HK-2 (cell line): ENCODE data around the gene ABHD8.

Experiments used
- DNase-seq: peaks from one replicate; pipeline ENCODE4 v3.0.0-alpha.2; 2018; ENCODE audit not compliant: unreplicated experiment

ABHD8 gene

DNA sequence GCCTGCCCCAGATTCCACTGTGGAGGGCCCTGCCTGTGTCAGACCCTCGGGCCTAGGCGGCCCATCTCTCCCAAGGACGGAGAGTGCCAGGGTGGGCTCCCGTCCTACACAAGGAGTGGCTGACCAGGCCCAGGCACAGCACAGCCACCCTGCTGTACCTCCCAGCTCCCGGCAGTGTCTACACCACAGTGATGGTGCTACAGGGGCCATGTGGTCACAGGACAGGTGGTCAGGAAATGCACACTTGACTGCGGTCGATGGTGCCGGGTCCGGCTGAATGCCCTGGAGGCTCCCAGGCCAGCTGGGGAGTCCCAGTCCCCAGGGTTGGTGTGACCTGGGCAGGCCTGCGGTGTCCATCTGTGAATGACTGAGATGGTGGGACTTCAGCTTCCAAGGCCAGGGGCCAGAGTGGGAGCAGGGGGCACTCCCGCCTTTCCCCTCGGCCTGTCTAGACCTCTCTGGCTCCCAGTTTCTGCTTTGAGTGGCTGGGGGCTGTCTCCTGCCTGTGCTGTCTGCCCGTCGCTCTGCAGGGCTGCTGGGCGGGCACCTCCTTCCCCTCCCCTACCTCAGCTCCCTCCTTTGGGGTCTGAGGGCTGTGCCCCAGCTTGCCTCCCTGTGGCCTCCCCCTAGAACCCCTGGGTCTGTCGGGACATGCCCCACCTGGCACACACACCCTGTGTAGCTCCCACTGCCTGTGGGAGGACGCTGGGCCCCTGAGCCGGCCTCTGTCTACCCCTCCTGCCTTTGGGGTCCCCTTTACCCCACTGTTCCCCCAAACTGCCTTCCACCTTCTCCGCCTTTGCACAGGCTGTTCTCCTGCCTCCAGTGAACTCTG lies 18.6 kb upstream of the ABHD8 start:
- DNase-seq: no peak

DNA sequence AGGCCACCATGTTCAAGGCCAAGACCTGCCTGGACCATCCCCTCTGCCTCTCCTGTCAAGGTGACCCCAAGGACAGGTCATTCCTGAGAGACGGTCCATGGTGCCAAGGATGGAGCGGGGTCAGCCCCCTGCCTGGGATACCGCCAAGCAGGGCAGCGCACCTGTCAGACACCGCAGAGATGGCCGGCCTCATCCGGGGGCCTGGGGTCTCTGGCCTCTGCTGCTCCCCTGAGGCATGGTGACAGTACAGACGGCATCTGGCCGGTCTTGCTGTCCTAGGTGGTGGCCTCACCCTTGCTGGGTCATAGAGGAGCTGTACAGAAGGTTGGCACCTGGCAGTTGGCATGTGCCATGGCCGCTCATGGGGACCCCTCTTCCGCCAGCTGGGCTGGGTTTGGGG lies 17.2 kb upstream of the ABHD8 start:
- DNase-seq: no peak

DNA sequence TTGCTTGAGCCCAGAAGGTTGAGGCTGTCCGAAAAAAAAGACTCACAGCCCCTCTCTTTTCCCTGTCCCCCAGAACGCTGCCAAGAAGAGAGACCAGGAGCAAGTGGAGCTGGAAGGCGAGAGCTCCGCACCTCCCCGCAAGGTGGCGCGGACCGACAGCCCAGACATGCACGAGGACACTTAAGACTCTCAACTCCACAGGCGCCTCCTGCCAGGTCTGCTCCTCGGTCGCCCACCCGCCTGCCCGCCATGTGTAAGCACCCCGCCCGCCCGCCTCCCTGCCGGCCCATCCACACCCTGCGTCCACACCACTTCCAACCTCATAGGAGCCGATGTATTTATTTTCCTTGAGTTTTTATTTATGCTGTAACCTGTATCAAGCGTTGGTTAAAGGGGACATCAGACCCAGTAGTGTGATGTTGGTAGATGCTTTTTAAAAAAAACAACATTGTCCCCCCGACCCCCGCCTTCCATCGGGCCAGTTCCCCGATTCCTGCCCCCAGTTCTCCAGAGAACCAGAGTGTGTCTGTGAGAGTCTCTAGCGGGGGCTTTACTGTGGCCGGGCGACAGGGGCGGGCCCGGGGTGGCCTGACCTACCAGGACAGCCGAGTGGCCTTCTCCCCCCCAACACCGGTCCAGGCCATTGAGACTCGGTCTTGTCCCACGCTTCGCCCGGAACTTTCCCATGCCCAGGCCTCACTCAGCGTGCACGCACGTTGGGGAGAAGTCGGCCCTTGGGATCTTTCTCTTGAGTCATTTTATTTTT lies 16.4 kb upstream of the ABHD8 start:
- DNase-seq: no peak

DNA sequence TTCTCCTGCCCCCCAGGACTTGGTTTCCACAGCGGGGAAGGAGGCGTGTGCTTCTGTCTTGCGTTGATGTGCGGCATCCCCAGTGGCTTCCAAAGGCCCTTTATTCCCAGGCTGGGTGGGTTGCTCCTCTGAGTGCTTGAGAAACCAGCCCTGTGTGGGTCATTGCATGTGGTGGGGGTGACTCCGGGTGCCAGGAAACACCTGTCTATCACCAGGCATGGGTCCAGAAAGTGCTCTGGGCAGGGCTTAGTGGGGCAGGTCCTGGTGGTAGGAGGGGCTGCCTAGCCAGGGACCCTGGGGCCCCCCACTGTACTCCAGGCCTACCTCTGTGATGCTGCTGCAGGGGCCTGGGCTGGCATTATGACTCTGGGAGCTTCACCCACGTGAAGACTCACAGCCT lies 15.7 kb upstream of the ABHD8 start:
- no peak for DNase-seq

DNA sequence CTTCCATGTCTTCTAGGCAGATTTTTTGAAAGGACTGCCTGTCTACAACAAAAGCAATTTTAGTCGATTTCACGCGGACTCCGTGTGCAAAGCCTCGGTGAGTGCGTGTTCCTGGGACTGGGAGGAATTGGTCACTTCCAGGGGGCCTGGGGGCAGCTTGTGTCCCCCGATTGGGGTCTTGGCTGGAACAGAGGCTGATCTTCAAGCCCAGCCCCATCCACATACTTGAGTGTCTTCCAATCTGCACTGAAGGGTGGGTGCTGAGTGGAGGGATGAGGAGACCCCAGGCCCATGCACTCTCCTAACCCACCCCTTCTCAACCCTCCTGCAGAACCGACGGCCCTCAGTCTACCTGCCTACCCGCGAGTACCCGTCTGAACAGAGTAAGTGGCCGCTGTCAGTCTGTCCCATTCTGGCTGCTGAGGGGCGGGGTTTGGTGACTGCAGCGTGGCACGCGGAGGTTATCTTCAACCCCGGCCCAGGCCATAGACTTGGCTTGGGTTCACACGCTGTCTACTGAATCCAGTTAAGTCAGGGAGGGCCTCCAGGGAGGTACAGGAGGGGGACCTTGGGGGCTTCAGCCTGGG lies 10.9 kb upstream of the ABHD8 start:
- no peak for DNase-seq

DNA sequence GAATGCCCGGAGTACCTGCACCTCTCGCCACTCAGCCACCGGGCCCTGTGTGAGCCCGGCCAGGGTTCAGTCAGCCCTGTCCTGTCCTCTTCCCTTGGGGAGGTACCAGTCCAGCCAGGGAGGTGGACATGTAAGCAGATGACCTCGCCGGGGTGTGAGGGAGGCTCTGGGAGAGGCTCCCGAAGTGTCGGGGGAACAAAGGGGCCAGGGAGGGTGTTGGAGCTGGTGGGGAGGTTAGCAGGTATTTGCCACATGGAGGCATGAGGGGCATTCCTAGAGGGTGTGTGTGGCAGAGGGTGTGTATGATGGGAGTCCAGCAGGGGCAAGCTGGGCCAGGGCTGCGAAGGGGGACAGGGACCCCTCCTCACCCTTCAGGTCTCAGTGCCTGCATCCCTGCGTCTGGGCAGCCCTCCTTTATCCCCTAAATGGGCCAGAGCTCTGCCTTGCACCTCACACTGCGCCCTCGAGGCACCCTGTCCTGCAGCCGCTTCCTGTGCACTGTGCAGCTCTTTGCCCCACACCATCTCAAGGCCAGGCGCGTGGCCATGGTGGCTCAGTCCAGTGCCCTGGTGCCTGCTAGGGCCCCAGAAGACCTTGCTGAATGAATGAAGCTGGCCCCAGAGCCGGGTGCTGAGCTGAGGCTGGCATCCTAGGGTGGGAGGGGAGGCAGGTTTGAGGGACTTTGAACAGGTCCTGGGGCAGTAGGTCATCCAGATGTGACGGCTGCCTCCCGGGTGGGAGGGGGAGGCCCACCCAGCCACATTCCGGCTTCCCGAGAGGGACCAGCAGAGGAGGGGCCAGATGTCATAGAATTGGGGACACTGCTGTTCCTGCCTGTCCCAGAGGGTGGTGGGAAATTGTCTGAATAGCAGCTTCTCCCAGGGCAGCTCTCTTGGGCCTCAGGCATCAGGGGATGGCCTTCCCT lies 9.2 kb upstream of the ABHD8 start:
- no peak for DNase-seq

DNA sequence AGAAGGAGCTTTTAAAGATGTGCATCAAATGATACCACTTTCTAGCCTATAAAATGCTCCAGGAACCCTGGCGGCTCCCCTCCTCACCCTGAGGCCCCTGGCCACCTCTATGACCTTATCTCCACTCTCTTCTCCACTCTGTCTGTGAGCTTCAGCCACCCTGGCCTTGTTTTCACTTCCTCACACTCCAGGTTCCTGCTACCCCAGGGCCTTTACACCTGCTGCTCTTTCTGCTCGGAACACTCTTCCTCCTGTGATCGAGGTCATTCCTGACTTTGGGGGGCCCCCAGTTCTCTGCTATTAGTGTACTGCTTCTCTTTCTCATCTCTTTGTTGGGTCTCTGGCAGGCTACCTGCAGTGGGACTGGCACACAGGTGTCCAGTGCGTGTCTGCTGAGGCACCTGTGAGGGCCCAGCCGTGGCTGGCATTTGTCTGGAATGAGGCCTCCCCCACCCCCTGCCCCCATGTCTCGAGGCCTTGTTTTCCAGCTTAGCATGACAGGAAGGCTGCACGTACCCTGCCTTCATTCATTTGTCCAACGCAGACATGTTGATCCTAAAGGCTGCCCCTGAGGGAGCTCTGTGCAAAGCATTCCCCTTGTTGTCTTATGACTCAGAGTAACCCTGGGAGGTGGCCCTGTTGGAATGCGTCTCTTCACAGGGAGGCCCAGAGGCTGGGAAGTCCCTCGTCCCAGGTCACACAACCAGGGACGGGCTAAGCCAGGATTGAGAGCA lies 8.4 kb upstream of the ABHD8 start:
- peak; percentile 83 for DNase-seq

DNA sequence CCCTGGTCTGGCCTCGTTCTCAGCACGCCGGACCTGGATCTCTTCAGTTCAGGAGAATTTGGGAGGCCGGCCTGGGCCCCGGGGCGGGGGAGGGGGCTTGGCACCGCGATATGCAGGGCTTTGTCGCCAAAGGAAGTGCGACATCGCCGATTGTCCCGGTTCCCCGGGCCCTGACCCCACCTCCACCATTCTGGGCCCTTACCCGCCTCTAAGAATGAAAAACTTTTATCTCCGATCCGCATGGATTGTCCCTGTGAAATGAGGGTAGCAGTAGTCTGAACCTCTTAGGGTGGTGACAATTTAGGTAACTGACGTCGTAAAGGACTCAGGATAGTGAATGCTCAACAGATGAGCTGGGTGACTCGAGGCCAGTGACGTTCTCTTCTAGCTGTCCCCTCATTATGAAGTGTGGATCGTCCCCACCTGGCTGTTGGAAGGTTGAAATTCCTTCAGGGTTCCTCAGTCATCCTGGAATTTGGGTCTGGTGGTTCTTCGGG lies 6.8 kb upstream of the ABHD8 start:
- DNase-seq: no peak

DNA sequence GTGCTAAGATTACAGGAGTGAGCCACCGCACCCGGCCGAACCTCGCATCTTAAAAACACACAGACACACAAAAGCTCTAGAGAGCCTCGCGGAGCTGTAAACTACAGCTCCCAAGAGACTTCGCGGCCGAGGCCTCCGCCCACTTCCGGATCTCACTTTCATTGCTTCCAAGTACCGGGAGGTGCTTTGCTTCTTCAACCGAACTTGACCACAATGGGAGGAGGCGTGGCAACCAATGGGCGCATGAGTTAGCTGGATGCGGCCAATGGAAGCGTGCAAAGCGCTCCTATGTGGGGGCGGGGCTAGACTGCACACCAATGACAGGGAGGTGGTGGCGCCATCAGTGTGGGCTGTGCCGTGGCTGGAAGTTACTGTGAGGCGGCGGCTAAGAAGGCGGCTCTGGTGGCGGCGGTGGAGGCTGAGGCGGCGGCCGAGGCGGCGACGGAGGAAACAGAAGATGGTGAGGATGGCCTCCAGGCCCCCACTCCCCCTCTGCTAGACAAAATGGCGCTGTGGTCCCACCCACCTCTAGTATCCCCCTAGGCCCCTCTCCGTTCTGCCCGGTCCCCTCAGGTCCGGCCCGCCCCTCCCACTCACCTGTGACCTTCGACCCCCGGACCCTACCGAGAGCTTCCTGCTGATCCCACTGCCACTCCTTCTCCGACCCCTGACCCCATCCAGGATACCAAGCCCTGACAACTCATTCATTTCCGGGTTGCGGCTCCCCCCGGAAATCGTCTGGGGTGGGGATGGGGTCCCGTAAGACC lies 6.2 kb upstream of the ABHD8 start, which contains the start of gene DDA1:
Gene DDA1 (plus strand): TSS at position 366 of the 767 bp plus-strand sequence. CDS start 92 bp downstream, at position 458.
- peak; percentile 98 for DNase-seq

DNA sequence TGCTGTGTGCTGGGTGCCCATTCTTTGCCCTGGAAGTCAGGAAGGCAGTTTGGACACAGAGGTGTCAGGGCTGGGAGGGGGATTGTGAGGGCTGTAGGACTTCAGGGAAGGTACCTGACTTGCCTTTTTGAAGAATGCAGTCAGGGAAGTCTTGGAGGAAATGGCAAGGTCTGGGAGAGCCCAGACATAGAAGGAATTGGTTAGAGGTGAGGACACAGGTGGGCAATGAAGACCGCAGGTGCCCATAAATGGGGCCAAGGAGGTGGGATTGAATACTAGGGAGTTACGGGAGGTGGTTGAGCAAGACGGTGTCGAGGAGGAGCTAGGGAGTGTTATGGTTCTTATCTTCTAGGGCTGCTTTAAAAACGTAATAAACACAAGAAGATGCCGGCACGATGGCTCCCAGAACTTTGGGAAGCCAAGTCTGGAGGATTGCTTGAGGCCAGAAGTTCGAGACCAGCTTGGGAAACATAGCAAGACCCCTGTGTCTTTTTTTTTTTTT lies 4.7 kb upstream of the ABHD8 start:
- no peak for DNase-seq

DNA sequence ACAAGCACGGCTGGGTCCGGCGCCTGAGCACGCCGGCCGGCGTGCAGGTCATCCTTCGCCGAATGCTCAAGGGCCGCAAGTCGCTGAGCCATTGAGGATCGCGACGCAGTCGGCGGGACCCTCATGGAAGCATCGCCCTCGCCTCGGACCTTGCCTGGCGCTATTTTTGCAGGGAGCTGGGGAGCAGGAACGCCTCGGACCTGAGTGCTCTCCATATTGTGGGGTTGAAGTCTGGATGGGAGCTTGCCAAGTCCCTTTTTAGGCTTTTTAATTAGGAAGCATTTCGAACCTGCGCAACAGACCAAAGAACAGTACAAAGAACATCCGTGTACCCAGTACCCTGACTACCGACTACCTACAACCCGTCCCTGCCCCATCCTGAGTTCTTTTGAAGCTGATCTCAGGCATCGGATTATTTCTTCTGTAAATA lies 3.1 kb upstream of the ABHD8 start:
- DNase-seq: no peak

DNA sequence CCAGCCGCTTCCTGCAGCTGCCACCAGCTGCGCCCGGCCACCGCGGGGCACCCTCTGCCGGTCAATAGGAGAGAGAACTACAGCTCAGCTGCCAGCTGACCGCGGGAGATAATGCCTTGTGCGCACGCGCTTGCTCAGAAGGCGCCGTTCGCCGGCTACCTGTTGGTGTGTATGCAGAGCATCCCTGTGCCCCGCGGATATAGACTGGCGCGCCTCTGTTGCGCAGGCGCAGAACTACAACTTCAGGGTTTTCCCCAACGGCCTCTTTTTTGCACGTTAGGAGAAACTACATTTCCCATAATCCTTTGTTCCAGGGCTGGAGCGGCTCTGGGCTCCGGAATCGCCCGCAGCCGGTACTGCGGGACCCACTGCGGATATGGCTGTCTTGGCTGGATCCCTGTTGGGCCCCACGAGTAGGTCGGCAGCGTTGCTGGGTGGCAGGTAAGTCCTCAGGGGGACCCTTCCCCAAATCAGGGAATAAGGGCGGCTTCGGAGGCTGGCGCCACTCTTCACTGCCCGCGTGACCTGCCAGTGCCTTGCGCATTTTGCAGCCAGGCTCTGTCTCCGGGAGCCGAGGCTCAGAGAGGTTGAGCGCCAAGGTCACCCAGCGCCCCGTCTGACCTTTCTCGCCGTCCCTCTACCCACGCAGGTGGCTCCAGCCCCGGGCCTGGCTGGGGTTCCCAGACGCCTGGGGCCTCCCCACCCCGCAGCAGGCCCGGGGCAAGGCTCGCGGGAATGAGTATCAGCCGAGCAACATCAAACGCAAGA lies 2.5 kb upstream of the ABHD8 start, which contains the start of gene MRPL34:
Gene MRPL34 (plus strand): TSS at position 356 of the 768 bp plus-strand sequence. CDS start 21 bp downstream, at position 377.
- DNase-seq: peak; percentile 99

DNA sequence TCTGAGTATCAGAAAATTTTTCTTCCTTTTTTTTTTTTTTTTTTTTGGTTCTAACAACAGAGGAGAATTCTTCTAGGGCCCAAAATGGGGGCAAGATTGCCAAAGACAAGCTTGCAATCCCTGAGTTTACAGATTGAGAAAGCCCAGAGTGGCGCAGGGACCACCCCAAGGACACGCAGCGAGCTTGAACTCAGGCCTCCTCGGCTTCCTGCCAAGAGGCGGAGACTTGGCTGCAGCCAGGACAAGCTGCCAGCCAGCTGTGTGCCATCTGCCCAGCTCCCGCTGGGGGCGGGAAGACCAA lies 1.9 kb upstream of the ABHD8 start:
- DNase-seq: no peak

DNA sequence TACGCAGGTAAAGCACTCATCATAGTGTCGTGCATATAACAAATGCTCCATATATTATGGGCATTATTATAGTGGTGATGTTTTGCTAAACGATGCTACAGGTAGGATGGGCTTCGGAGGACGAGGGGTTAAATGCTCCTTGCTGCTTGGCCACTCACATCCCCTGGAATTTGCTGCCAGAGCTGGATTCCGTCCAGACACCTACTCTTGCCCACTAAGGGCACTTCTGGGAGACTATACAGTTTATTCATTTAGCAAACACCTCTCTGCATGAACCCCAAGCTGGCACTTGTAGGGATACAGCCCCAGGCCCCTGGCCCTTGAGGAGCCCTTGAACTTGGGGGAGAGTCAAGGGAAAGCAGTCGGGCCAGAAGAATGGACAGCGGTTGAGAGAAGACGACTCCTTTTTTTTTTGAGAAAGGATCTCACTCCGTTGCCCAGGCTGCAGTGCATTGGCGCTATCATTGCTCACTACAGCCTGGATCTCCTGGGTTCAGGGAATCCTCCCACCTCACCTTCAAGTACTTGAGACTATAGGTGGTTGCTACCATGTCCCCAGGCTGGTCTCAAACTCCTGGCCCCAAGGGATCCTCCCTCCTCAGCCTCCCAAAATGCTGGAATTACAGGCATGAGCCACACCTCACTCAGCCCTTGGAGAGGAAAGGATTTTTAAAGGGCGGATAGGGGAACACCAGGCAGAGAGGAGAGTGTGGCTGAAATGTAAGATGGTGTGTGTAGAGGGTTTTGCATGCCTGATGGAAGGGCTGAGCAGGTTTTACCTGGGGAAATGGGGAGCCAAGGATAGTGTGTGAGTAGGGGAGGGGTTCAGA lies 1.4 kb upstream of the ABHD8 start:
- DNase-seq: no peak

DNA sequence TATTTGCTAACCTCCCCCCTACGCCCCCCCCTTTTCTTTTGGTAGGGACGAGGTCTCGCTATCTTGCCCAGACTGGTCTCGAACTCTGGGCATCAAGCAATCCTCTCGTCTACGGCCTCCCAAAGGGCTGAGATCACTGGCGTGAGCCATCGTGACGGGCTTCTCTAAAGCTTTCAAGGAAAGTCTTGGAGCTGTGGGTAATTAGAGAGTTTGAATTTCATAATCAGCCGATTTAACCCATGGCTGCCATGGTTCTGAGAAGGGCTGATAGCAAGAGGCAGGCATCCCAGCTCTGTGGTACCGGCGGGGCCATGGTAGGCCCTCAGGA lies 679 bp upstream of the ABHD8 start:
- no peak for DNase-seq

DNA sequence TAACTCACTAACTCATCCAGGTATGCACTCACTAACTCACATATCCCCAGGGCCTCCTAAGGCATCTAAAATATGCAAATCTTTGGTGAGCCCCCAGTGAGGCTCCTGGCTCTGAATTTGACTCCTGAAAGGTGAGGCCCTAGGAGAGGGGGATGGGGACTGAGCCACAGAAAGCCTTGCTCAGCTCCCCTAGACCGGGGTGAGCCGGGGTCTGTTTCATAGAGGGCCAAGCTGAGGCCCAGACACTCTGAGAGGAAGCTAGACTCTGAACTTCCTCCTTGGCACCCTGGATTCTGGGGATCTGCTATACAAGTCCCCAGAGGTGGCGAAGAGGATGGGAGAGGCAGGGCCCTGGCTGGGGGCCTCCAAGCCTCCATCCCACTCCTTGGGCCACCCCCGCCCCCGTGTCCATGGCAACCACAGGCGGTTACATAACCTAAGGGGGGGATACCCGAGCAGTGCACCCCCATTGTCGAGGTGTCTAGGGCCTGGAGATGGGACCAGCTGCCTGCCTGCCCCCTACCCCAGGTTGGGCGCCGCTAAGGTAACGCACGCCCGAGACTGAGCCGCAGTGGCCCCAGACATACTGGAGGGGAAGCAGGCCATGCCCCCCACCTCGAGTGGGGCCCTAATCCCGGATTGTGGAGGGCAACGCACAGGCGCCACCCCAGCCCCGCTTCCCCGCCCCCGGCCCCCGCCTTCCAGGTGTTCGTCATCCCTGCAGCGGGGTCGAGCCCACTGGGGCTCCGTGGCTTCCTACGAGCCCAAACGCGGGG lies 646 bp downstream of the ABHD8 start:
- DNase-seq: no peak

DNA sequence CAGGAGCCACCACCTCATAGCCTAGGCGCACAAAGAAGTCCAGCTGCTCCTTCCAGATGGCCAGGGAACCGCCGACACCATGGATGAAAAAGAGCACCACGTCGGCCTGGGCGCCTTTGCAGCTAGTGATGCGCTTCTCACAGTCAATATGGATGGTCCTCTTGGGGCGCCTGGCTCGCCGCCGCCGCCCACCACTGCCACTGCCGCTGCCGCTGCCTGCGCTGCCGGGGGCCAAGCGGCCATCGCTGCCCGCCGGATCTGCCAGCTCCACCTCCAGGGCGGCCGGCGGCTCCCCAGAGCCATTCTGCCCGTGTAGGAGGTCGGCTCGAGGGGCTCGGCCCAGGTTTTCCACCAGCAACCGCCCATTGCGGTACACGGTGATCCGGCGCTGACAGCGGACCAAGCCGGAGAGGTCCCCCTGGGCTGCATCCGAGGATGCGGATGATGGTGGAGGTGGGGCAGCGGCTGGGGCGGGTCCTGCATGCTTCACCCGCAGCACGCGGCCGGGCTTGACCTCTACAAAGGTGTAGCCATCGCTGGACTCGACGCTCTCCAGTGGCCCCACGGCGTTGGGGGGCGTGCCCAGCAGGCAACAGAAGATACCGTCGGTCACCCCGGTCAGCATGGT lies 2.1 kb downstream of the ABHD8 start:
- DNase-seq: no peak
